WERI-Rb-1 (cell line): Measurements from ENCODE around the gene IGLL5.
"Not testable (repeated sequence)": the region's sequence is repeated elsewhere in the genome, so short reads cannot be mapped to it uniquely, and the experiment has no call there.

Experiments used
- DNase-seq: peaks from one replicate; pipeline ENCODE4 v3.0.0-alpha.2; 2020
- H3K27ac ChIP-seq: fragments of 250-450 bp; sonication (Bioruptor Pico); 2 replicates; pipeline ENCODE4 v1.5.1; 2020; ENCODE audit warnings: mild to moderate bottlenecking, moderate library complexity
- H3K27me3 ChIP-seq: fragments of 250-450 bp; sonication (Bioruptor Pico); 2 replicates; pipeline ENCODE4 v1.5.1; 2021; ENCODE audit warnings: mild to moderate bottlenecking, low read depth, moderate library complexity; ENCODE audit not compliant: insufficient read depth, severe bottlenecking
- H3K36me3 ChIP-seq: fragments of 250-450 bp; sonication (Bioruptor Pico); 2 replicates; pipeline ENCODE4 v1.5.1; 2020; ENCODE audit warnings: mild to moderate bottlenecking, moderate library complexity
- H3K4me3 ChIP-seq: 2 replicates; pipeline ENCODE4 v1.5.1; 2011; ENCODE audit warnings: low read depth, mild to moderate bottlenecking, control low read depth, low read length
- H3K9me3 ChIP-seq: fragments of 250-450 bp; sonication (Bioruptor Pico); 2 replicates; pipeline ENCODE4 v1.5.1; 2021; ENCODE audit warnings: mild to moderate bottlenecking, moderate library complexity; ENCODE audit not compliant: severe bottlenecking
- TF ChIP-seq, protein P1 (sequence below): IDR thresholded peaks from 2 replicates; pipeline ENCODE4 v1.5.1; 2011; ENCODE audit warnings: low read depth, mild to moderate bottlenecking, control low read depth, inconsistent platforms, low read length

IGLL5 gene

DNA sequence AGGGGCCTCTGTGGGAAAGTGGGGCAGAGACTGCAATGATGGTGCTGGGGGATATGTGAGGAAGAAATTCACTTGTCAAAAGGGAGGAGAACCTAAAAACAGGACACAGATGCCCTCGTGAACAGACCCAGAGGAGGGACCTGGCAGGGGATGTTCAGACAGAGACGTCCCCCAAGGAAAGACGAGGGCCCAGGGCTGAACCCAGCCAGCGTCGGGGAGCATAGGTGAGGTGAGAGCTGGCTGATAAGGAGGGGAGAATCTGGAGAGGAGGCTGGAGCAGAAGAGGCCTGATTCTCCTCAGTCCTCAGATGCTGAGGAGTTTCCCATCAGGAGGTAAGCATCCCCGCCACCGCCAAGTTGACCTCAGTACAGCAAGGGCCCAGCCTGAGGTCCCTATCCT, 31.4 kb downstream of the IGLL5 start:
- Histone ChIP-seq H3K9me3 (no peaks in the 10 kb centered on the region), H3K36me3 (no peaks in the 10 kb centered on the region), H3K27me3 (no peaks in the 10 kb centered on the region), H3K4me3 (no peak overlapping the region), H3K27ac (no peak overlapping the region)
- TF ChIP-seq, protein P1, sequence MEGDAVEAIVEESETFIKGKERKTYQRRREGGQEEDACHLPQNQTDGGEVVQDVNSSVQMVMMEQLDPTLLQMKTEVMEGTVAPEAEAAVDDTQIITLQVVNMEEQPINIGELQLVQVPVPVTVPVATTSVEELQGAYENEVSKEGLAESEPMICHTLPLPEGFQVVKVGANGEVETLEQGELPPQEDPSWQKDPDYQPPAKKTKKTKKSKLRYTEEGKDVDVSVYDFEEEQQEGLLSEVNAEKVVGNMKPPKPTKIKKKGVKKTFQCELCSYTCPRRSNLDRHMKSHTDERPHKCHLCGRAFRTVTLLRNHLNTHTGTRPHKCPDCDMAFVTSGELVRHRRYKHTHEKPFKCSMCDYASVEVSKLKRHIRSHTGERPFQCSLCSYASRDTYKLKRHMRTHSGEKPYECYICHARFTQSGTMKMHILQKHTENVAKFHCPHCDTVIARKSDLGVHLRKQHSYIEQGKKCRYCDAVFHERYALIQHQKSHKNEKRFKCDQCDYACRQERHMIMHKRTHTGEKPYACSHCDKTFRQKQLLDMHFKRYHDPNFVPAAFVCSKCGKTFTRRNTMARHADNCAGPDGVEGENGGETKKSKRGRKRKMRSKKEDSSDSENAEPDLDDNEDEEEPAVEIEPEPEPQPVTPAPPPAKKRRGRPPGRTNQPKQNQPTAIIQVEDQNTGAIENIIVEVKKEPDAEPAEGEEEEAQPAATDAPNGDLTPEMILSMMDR = no peak
- DNase-seq = no peak

DNA sequence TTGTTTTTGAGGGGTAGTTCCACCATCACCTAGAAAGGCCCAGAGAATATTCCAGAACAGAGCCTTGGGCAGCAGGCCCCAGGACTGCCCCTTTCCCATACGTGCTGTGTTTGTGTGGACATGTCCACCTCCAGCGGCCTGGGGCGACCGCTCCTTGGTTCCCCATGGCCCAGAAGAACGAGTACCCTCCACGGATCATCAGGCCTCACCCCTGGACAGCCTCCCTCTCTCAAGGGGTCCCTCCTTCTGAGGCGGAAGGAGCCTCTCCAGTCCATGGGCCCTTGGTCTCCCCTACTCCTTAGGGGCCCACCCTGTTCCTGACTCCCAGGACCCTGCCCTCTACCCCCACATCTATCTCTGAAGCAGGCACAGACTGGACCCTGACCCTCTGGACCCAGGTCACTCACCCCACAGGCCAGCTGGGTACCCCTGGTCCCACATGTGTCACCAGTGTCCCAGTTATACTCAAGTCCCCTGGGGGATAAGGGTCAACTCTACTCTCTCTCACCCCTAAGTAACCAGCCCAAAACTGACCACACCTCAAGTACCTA, 32.6 kb downstream of the IGLL5 start:
- Histone ChIP-seq H3K36me3 (no peaks in the 10 kb centered on the region), H3K27me3 (no peaks in the 10 kb centered on the region), H3K4me3 (no peak overlapping the region), H3K9me3 (no peaks in the 10 kb centered on the region), H3K27ac (no peak overlapping the region)
- TF ChIP-seq, protein P1 = no peak
- DNase-seq = no peak

DNA sequence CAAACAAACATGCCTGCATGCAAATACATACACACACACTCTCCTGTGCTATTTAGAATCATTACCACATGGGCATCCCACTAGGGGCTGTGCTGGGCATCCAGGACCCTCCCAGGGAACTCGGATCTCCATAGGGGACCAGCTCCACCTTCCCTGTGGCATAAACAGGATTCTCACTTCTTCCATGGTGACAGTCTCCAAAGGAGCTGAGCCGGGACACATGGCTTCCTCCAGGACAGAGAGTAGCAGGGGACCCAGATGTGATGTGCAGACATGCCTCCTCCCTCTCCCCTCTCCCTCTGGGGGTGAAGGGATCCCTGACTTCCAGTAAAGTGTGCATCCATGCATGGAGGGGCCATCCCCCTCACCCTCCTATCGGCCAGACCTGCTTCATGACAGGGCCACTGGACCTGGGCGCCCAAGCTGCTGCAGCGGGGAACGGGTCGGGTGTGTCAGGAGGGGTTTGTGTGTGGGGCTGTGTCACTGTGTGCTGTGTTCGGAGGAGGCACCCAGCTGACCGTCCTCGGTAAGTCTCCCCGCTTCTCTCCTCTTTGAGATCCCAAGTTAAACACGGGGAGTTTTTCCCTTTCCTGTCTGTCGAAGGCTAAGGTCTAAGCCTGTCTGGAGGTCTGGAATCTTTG, 33.4 kb downstream of the IGLL5 start:
- no peak for DNase-seq
- Histone ChIP-seq H3K4me3 (no peak overlapping the region), H3K27ac (no peak overlapping the region), H3K36me3 (no peaks in the 10 kb centered on the region), H3K9me3 (no peaks in the 10 kb centered on the region), H3K27me3 (no peaks in the 10 kb centered on the region)
- TF ChIP-seq, protein P1 = no peak

DNA sequence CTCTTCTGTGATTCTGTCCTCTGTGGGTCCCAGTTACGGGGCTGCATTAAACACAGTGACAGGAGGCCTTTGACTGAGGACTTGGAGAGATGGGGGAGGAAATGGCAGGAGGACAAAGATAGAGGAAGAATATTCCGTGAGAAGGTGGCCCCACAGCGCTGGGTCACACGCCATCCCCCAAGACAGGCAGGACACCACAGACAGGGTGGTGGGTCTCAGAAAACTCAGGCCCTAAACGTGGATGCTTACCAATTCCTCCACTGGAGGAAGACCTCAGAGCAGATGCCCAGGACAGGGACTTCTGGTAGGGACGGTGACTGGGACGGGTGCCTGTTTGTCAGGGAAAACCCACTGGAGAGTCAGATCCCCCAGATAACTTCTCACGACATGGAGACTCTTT, 34.0 kb downstream of the IGLL5 start:
- TF ChIP-seq, protein P1 = no peak
- H3K9me3 ChIP-seq = no peaks in the 10 kb centered on the region
- H3K4me3 ChIP-seq = no peak overlapping the region
- DNase-seq = no peak
- H3K27me3 ChIP-seq = no peaks in the 10 kb centered on the region
- no peak overlapping the region for H3K27ac ChIP-seq
- no peaks in the 10 kb centered on the region for H3K36me3 ChIP-seq

DNA sequence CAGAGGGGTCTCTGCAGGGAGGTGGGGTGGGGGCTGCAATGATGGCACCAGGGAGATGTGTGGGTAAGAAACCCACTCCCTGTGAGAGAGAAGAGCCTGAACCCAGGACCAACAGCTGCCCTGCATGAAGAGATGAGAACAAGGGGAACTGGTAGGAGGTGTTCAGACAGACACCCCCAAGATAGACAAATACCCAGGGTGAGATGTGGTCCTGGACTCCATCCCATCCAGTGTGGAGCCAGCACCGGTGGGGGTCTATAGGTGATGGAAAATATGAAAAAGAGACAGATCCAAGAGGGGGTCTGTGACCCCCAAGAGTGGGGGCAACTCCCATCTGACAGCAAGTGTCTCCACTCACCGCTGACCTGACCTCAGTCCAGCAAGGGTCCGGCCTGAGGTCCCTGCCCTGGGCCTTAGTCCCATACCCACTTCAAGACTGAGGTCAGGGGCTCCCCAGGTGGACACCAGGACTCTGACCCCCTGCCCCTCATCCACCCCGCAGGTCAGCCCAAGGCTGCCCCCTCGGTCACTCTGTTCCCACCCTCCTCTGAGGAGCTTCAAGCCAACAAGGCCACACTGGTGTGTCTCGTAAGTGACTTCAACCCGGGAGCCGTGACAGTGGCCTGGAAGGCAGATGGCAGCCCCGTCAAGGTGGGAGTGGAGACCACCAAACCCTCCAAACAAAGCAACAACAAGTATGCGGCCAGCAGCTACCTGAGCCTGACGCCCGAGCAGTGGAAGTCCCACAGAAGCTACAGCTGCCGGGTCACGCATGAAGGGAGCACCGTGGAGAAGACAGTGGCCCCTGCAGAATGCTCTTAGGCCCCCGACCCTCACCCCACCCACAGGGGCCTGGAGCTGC, 34.7 kb downstream of the IGLL5 start:
- H3K27ac ChIP-seq, DNase-seq, H3K36me3 ChIP-seq, H3K27me3 ChIP-seq, H3K9me3 ChIP-seq, H3K4me3 ChIP-seq: not testable (repeated sequence)

DNA sequence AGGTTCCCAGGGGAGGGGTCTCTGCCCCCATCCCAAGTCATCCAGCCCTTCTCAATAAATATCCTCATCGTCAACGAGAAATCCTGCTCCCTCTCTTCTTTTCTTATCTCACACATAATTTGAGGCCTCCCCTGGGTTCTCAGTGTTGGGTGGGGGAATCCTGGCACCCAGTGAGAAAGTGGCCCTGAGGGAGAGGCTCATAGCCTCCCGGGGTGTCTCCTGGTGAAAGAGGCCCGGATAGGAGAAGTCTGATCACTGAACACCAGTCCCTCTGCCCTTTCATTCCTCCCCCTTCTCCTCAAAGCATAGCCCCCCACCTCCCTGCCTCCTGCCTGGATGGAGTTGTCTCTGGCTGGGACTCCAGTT, 35.3 kb downstream of the IGLL5 start:
- H3K9me3 ChIP-seq = no peaks in the 10 kb centered on the region
- H3K27ac ChIP-seq = no peak overlapping the region
- H3K27me3 ChIP-seq = no peaks in the 10 kb centered on the region
- no peak for DNase-seq
- TF ChIP-seq, protein P1 = no peak
- no peaks in the 10 kb centered on the region for H3K36me3 ChIP-seq
- H3K4me3 ChIP-seq = no peak overlapping the region
